Measurements from ENCODE around the gene URI1.

Gene URI1

GRCh38 chr19:29999490-29999889 lies 57.5 kb downstream of the URI1 start:
- TF ChIP-seq, protein P1, sequence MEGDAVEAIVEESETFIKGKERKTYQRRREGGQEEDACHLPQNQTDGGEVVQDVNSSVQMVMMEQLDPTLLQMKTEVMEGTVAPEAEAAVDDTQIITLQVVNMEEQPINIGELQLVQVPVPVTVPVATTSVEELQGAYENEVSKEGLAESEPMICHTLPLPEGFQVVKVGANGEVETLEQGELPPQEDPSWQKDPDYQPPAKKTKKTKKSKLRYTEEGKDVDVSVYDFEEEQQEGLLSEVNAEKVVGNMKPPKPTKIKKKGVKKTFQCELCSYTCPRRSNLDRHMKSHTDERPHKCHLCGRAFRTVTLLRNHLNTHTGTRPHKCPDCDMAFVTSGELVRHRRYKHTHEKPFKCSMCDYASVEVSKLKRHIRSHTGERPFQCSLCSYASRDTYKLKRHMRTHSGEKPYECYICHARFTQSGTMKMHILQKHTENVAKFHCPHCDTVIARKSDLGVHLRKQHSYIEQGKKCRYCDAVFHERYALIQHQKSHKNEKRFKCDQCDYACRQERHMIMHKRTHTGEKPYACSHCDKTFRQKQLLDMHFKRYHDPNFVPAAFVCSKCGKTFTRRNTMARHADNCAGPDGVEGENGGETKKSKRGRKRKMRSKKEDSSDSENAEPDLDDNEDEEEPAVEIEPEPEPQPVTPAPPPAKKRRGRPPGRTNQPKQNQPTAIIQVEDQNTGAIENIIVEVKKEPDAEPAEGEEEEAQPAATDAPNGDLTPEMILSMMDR (IDR thresholded peaks at IDR 0.05; ENCODE audit: low read depth, low read length), result no peak
- H3K4me3 ChIP-seq (ENCODE audit: low read depth, low read length), result no peak overlapping the region
- DNase-seq, result no peak
- peaks cover 11% of the 10 kb centered on the region for H3K4me1 ChIP-seq
- peaks cover 3% of the 10 kb centered on the region; the same call in 1 of the 2 replicates for H3K36me3 ChIP-seq
- H3K9me3 ChIP-seq, result no peaks in the 10 kb centered on the region
- H3K27me3 ChIP-seq, result no peaks in the 10 kb centered on the region

DNA sequence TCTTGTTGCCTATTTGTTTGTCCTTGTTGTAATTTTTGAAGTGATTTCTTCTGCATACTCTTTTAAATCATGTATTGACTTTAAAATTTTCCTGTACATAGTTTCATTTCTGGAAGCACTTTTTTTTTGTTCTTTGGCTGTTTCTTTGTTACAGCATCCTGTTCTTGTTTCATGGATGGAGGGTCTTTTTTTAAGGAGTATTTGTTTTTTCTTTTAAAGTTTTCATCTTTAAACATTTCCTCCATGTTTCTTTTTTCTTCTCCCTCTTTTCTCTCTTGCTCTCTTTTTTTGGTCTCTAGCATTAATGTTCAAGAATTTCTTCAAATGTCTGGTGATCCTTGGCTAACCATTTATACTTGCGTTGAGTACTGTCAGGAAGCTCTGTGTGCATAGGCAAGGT lies 58.8 kb downstream of the URI1 start:
- Histone ChIP-seq H3K27me3 (no peaks in the 10 kb centered on the region), H3K9me3 (no peaks in the 10 kb centered on the region), H3K4me3 (ENCODE audit: low read depth, low read length) (no peak overlapping the region), H3K4me1 (peaks cover 11% of the 10 kb centered on the region), H3K36me3 (no peaks in the 10 kb centered on the region; the same call in none of the 2 replicates)
- no peak for DNase-seq
- TF ChIP-seq, protein P1 (IDR thresholded peaks at IDR 0.05; ENCODE audit: low read depth, low read length), result no peak

DNA sequence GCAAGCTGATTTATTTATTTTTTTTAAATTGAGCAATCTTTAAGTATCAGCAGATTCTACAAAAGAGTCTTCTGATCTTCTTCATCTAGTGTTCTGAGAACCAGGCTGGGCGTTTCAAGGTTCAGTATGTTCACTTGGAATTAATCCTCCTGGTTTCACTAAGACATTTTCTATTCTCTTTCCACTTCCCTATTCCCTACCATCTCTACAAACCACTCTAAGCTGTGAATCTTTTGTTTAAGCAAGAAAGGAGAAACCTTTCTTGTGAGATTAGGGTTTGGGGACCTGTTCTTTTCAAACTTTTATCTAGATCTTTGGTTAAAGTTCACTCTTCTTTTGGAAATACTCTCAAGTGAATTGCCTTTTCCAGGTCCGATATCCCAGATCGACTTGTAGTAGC lies 59.3 kb downstream of the URI1 start:
- TF ChIP-seq, protein P1 (IDR thresholded peaks at IDR 0.05; ENCODE audit: low read depth, low read length), result no peak
- H3K27me3 ChIP-seq, result no peaks in the 10 kb centered on the region
- no peak overlapping the region for H3K4me3 ChIP-seq (ENCODE audit: low read depth, low read length)
- H3K4me1 ChIP-seq, result peaks cover 11% of the 10 kb centered on the region
- no peaks in the 10 kb centered on the region for H3K9me3 ChIP-seq
- no peak for DNase-seq
- H3K36me3 ChIP-seq, result peaks cover 4% of the 10 kb centered on the region

GRCh38 chr19:30001791-30002190 lies 59.8 kb downstream of the URI1 start:
- H3K9me3 ChIP-seq, result no peaks in the 10 kb centered on the region
- H3K4me1 ChIP-seq, result peaks cover 11% of the 10 kb centered on the region
- no peak for DNase-seq
- no peaks in the 10 kb centered on the region for H3K27me3 ChIP-seq
- no peak overlapping the region for H3K4me3 ChIP-seq (ENCODE audit: low read depth, low read length)
- peaks cover 7% of the 10 kb centered on the region for H3K36me3 ChIP-seq
- TF ChIP-seq, protein P1 (IDR thresholded peaks at IDR 0.05; ENCODE audit: low read depth, low read length), result peak; percentile 19; the same call in 1 of the 2 replicates

DNA sequence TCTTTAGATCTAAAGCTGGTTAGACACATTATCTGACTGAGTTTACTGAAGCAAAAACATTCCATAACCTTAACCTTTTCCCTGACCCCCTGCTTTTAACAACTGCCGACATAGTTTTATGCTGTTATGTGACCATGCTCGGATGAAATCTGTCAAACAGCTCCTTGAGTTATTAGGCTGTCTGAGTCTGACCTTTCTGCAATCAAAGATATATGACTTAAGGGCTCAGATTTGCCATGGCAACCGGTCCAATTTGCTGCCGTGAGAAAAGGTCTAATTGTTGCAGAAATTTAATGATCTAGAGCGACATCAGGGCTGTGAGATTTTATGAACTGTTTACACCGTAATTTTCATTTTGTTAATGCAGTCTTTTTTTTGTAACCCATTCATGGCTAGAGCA lies 61.8 kb downstream of the URI1 start:
- Histone ChIP-seq H3K36me3 (peaks cover 16% of the 10 kb centered on the region), H3K4me3 (ENCODE audit: low read depth, low read length) (no peak overlapping the region), H3K4me1 (peaks cover 11% of the 10 kb centered on the region), H3K27me3 (no peaks in the 10 kb centered on the region), H3K9me3 (no peaks in the 10 kb centered on the region)
- no peak for DNase-seq
- TF ChIP-seq, protein P1 (IDR thresholded peaks at IDR 0.05; ENCODE audit: low read depth, low read length), result no peak

- TF ChIP-seq, protein P1 (IDR thresholded peaks at IDR 0.05; ENCODE audit: low read depth, low read length), result no peak
- peaks cover 22% of the 10 kb centered on the region for H3K36me3 ChIP-seq
- H3K27me3 ChIP-seq, result no peaks in the 10 kb centered on the region
- peaks cover 11% of the 10 kb centered on the region for H3K4me1 ChIP-seq
- no peaks in the 10 kb centered on the region for H3K9me3 ChIP-seq
- H3K4me3 ChIP-seq (ENCODE audit: low read depth, low read length), result no peak overlapping the region
- DNase-seq, result no peak
Observed at GRCh38 chr19:30004403-30004802, 62.4 kb downstream of the URI1 start.
